Stimulated activated CD8-positive, alpha-beta memory T cell treated with anti-CD3 and anti-CD28 coated beads, Interleukin-4, amount 100 ng/mL, for 4 hours (primary cell): ENCODE measurements around the gene MACROD2.
"Not testable (repeated sequence)": the region's sequence is repeated elsewhere in the genome, so short reads cannot be mapped to it uniquely, and the experiment has no call there.

Experiments used
- DNase-seq, 2 donors: peaks; one replicate each; pipeline ENCODE4 v3.0.0-alpha.2; 2020; ENCODE audit warnings: low read depth in 2 of 2, low spot score in 1 of 2

MACROD2 gene

DNA sequence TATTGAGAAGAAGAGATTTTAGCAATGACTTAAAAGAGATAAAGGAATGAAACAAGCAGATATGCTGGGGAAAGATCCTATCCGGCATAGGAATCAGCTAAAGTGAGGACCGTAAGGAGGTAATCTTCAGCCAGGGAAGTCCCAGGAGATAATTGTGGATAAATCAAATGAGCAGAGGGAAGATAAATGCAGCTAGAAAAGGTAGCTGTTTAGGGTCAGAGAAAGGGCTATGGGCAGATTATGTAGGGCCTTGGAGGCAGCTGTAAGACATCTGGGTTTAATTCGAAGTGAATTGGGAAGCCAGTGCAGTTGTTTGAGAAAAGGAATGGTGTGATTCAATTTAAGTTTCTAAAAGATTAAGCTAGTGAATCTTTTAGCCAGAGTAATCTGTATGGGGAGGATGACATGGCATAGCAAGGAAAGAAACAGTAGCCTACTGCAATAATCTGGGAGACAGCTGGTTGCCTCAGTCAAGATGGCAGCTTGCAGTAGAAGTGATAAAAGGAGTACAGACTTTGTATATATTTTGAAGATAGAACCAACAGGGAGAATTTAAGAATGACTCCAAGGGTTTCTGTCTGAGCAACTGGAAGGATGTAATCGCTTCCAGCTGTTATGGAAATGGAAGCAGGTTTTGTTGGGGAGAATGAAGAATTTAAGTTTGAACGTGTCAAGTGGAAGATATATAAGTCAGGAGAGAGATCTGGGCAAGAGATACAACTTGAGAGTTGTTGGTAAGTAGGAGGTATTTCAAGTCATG, 894.4 kb downstream of the MACROD2 start:
- DNase-seq, result no peak

DNA sequence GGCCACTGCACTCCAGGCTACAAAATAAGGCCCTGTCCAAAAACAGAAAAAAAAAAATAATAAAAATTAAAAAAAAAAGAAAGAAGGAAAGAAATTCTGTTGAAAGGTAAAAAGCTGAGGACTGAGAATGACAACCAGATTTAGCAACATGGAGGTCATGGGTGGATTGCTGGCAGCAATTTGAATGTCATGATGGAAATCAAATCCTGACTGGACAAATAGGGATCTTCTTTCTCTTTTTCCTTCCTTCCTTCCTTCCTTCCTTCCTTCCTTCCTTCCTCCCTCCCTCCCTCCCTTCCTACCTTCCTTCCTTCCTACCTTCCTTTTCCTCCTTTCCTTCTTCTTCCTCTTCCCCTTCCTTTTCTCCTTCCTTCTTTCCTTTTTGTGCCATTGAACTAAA, 895.4 kb downstream of the MACROD2 start:
- DNase-seq, result no peak

DNA sequence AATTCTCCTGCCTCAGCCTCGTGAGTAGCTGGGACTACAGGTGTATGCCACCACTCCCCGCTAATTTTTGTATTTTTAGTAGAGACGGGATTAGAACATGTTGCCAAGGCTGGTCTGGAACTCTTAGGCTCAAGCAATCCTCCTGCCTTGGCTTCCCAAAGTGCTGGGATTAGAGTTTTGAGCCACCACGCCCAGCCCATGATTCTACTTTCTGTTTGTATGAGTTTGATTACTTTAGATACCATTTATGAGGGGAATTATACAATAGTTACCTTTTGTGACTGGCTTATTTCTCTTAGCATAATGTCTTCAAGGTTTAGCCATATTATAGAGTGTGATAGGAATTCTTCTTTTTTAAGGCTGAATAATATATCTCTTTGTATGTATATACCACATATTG, 897.5 kb downstream of the MACROD2 start:
- DNase-seq, result no peak

DNA sequence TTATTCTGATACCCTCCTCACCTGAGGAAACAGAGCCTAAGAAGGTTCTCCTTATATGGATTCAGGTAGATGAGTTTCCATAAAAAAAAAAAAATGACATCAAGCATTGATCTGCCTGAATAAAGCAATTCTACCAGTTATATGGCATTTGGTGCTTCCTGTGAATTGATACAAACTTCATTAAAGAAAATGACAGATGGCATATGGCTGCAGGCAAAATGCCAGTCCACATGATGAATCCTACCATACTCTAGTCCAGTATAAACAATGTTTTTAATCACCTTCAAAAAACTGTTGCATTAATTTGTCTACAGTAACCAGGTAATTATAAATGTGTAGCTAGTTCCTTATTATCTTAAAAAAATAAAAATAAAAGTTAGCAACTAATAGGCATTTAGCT, 901.3 kb downstream of the MACROD2 start:
- no peak for DNase-seq

- no peak for DNase-seq
These were observed 902.3 kb downstream of the MACROD2 start for GRCh38 chr20:14897608-14898007.

- DNase-seq, result no peak
These were observed 907.2 kb downstream of the MACROD2 start for GRCh38 chr20:14902432-14903089.

DNA sequence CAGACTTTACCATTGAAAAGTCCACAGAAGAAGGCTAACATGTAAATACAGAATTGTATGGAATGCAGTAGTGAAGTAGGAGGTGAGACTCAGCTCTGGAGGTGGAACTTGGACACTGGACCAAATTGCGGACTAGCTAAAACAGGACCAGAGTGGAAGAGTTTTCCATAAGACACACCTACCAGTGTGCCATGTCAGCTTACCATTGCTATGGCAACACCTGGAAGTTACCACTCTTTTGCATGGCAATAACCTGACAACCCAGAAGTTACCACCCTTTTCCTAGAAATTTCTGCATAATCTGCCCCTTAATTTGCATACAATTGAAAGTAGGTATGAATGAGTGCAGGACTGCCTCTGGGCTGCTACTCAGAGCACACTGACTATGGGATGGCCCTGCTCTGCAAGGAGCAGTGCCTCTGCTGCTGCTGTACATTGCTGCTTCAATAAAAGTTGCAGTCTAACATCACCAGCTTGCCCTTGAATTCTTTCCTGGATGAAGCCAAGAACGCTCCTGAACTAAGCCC, 911.7 kb downstream of the MACROD2 start:
- no peak for DNase-seq

GRCh38 chr20:14910126-14910525, 914.8 kb downstream of the MACROD2 start:
- DNase-seq, result no peak

DNA sequence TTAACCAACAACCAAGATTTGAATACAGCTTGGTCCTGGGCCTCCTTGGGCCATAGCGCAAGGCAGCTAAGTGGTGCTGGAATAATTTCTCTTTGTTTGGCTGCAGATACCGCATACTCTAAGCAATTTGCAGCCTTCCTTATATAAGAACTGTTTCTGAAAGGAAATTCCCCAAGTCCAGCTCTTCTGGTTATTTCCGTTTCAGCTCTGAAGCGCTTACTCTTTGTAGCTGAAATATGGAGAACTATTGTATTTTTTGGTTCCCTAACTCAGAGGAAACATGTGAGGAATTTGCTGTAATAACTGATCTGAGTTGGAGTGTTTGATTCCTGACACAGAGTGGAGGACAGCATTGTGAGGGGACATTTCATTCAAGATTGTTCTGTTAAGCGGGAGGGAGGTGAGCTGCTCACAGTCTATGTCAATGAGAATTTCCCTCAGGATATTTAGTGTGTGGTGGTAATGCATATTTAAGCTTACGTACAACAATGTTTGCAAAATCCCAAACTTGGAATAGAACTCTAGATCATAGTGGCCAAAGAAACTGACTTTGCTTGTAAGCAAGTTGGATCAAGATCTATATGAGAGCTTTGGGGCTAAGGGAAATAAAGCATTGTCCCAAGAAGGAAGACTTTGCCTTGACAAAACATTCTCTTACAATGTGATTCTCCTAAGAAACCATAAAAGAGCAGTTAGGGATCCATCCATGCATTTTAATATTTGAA, 918.7 kb downstream of the MACROD2 start:
- no peak for DNase-seq

- DNase-seq, result no peak
These were observed 919.3 kb downstream of the MACROD2 start for GRCh38 chr20:14914633-14915032.

GRCh38 chr20:14915356-14915755, 920.0 kb downstream of the MACROD2 start:
- DNase-seq, result no peak

DNA sequence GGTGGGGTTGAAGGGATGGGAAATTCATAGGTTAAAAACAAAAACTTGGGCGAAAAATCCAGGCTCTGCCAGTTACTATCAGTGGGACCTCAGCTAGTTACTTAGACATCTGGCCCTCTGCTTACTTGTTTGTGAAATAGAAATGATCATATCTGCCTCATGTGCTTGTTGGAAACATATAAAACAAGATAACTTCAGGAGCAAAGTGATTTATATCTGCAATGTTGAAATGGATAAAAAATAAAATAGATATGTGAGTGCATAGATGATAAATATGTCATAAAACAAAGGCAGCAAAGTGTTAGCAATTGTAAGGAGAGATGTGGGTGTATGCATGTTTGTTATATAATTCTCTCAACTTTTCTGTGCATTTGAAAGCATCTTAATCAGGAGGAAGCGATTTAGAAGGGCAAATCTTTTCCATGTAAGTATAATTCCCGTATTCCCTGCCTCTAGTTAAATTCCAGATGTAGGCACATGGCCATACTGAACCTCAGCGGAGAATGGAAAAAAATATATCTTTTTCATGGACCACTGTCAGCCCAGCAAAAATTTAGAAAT, 921.1 kb downstream of the MACROD2 start:
- DNase-seq, result no peak

GRCh38 chr20:14918281-14918680, 923.0 kb downstream of the MACROD2 start:
- no peak for DNase-seq

GRCh38 chr20:14918976-14919375, 923.7 kb downstream of the MACROD2 start:
- DNase-seq, result no peak

DNA sequence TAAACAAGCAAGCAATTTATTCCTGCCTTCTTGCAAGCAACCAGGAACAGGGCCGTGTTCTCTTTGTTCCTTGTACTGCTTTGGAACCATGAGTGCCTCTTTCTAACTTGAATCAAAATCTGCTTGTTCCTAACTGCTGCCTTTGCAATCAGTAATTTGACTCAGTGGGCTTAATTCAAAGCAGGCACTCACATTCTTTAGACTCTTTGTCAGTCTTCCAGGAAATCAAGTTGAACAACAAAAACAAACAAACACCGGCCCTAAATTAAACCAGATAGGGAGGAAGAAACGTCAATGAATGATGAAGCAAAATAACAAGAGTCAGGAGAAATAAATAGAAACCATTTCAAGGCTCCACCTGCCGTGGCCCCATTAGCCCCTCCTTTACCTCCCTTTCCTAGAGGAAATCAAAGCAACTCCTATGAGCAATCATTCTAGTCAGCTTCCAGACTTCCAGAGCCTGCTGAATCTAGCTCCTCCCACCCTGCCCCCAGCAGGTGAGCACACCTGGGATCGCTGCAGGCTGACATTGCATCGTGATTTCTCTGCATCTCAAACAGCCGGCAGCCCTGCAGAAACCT, 924.3 kb downstream of the MACROD2 start:
- DNase-seq, result no peak

DNA sequence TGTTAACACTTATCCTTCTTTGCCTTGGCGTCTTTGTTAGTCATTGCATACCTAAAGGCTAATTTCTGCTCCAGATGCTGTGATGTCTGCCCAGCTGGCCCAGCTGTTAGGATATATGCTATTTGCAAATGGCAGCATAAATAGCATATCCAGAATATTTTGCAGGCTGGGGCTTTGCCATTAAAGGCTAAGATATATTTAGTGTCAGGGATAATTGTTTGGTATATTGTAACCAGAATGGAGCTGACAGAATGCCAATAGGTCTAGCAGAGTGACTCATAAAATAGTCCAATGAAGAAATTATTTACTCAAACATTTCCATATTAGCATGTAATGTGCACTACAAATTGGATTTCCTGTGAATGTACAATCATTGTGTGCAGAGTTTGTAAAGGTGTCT, 926.2 kb downstream of the MACROD2 start:
- DNase-seq, result no peak

- no peak for DNase-seq
These were observed 927.4 kb downstream of the MACROD2 start for GRCh38 chr20:14922503-14923267.

DNA sequence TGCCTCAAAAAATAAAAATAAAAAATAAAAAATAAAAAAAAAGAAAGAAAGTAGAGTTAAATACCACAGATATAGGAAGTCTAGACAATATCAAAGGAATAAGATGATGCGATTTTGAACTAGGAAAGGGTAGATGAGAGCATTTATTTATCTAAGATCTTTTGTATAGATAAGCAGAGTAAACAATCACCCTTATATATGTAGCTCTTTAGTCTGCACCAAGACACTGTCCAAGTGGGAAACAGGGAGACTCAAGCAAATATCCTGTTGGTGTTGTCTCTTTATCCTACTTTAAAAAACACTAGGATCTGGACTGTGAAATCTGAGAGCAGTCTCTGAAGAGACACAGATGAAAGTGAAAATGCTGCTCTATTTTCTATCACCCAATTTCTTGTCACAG, 929.1 kb downstream of the MACROD2 start:
- DNase-seq, result no peak

DNA sequence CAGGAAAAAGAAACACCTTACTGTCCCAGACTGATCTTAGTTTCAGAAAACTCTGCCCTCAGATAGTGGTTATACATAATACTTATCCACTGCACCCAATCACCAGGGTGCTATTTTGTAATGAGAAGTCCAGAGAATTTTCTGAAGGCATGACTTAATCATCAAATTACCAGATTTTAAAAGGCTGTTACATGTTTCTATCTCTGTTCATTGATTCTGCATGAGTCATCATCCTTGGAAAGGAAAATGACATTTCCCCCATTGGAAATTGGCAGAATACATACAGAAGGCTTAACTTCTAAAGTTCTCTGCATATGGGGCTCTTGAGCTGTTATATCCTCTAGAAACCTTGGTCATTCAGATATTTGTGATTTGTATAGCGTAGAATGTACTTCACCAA, 930.0 kb downstream of the MACROD2 start:
- no peak for DNase-seq

- not testable (repeated sequence) for DNase-seq
These were observed 931.1 kb downstream of the MACROD2 start for GRCh38 chr20:14926436-14926835.

DNA sequence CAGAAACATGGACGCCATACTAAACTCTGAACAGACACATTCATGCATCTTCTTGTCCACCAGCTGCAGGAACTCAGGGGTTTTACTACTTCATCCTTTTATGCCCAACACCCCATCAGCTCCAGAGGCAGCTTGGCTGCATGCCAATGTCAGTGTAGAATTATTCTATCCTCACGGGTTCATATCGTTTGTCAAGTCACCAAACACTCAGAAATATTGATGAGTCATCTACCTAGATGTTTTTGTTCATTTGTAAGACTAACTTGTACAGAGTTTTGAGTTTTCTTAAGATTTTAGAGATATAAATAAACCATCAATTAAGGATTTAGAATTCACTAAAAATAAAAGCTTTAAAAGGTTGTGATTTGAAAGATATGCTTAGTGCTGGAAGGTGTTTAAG, 932.8 kb downstream of the MACROD2 start:
- DNase-seq, result no peak
